Astrocyte of the spinal cord (primary cell): ENCODE results near the gene MKRN2.

Source experiments
- DNase-seq: peaks from one replicate; pipeline ENCODE4 v3.0.0; 2011; ENCODE audit warnings: low read depth, low spot score
- H3K4me3 ChIP-seq: 2 replicates; pipeline ENCODE4 v1.5.1; 2011; ENCODE audit warnings: low read depth, mild to moderate bottlenecking, low read length, moderate library complexity
- in situ Hi-C: cut with HindIII; loops from 2 replicates; pipeline ENCODE4 v1.10.0; 2017; ENCODE audit warnings: low sequenced_read_pairs
- TF ChIP-seq, protein P1 (sequence below): IDR thresholded peaks from 2 replicates; pipeline ENCODE4 v1.5.1; 2012; ENCODE audit warnings: low read depth, mild to moderate bottlenecking, low read length, inconsistent platforms

MKRN2 gene

DNA sequence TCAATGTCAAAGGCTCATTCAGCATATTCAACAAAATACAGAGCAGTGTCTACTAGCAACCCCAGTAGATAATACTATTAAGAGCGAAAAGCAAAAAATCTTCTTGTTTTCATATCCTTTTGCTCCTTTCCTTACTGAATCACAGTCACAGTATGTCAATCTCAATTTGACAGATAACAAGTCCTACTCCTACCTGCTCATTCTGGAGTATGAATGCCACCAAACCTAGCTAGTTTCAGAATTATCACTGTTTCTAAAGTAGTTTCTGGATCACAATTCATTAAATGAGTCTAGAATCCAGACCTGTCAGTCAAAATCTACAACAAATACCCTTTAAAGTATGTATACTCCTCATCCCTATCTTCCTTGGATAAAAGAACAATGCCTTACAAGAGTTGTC lies 51.5 kb downstream of the MKRN2 start:
- DNase-seq: no peak
- in situ Hi-C loops: no loop called here
- TF ChIP-seq, protein P1, sequence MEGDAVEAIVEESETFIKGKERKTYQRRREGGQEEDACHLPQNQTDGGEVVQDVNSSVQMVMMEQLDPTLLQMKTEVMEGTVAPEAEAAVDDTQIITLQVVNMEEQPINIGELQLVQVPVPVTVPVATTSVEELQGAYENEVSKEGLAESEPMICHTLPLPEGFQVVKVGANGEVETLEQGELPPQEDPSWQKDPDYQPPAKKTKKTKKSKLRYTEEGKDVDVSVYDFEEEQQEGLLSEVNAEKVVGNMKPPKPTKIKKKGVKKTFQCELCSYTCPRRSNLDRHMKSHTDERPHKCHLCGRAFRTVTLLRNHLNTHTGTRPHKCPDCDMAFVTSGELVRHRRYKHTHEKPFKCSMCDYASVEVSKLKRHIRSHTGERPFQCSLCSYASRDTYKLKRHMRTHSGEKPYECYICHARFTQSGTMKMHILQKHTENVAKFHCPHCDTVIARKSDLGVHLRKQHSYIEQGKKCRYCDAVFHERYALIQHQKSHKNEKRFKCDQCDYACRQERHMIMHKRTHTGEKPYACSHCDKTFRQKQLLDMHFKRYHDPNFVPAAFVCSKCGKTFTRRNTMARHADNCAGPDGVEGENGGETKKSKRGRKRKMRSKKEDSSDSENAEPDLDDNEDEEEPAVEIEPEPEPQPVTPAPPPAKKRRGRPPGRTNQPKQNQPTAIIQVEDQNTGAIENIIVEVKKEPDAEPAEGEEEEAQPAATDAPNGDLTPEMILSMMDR: no peak
- no peak overlapping the region for H3K4me3 ChIP-seq

DNA sequence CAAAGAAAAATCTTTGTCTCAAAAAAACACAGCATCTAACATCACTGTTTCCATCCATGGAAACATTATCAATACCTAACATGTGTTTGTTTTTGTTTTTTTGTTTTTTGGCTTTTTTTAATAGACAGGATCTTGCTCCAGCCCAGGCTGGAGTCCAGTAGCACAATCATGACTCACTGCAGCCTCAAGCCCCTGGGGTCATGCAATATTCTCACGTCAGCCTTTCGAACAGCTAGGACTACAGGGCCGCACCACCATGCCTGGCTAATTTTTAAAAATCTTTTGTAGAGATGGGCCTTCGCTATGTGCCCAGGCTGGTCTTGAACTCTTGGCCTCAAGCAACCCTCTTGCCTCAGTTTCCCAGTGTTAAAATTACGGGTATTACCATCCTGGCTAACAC lies 54.2 kb downstream of the MKRN2 start:
- no peak for DNase-seq
- no peak overlapping the region for H3K4me3 ChIP-seq
- TF ChIP-seq, protein P1: no peak
- in situ Hi-C loops: no loop called here

DNA sequence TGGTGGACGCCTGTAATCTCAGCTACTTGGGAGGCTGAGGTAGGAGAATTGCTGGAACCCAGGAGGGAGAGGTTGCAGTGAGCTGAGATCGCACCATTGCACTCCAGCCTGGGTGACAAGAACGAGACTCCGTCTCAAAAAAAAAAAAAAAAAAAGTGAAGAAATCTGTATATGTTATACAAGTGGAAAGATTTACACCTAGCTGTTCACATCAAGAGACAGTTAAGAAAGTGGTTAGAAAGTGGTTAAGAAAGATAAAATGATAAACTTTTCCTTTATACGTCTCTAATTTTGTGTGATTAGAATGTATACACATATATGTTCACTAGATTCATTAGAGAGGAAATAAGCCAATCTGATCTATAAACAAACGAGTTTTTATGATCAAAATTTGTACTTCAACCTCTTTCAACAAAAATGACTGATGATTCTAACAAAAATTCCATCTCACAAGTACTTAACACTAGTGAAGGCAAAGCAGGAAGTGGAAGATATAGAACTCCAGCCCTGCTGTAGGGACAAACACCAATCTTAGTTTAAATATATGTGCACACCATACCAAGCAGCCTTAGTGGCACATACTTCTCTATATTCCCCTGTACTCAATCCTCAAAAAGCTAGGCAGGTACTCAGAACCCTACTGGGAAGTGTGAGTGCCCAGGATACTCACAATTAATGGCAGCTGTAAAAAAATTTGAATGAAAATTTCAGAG lies 55.8 kb downstream of the MKRN2 start:
- TF ChIP-seq, protein P1: no peak
- H3K4me3 ChIP-seq: no peak overlapping the region
- DNase-seq: no peak
- in situ Hi-C loops: no loop called here

DNA sequence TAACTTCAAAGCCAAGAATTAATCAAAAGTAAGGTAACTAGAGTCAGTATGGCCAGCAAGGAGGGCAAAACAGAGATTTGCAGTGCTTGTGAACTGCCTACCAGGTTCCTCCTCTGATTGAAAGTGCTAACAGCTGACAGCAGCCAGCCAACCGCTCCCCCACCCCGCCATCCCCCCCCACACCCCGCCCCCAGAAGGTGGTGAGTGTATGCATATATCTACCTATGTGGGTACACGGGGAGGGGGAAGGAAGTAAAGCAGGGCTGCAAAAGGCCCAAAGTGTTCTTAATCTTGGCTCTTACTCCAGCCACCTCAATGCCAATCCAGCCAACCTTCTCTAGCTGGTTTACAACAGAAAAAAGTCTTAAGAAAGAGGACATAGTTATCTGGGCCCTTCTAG lies 56.4 kb downstream of the MKRN2 start:
- TF ChIP-seq, protein P1: no peak
- no peak overlapping the region for H3K4me3 ChIP-seq
- in situ Hi-C loops: no loop called here
- DNase-seq: no peak

DNA sequence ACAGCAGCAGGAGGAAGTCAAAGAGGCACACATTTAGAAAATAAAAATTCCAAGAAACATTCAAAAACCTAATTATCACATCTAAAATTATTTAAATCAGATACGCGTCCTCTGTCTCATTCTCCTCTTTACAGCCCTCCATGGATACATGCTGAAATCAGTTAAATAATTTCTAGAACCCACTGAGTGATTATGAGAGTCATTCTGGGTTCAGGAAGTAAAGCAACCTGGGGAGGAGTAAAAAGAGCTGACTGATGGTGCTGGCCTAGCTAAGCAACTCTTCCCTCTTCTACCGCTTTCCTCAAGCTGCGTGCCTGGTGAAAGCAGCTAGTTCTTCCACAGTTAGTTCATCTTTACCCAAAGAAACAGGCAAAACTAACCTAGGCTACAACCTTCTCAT lies 58.4 kb downstream of the MKRN2 start:
- DNase-seq: no peak
- in situ Hi-C loops: no loop called here
- no peak overlapping the region for H3K4me3 ChIP-seq

DNA sequence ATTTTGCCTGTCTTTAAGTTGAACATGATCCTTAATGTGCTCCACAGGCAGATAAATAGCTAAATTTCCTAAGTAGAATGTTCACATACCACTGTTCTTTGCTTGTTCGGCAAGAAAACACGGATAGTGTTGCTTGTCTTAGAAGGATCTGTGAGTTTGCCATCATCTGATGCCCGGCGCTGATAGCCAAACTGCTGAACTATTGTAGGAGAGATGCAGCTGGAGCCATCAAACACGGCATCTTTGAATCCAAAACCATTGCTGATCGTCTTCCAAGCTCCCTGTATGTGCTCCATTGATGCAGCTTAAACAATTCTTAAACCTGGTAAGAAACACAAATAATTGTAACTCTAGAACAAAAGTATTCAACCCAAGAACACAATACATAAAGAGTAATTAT lies 61.5 kb downstream of the MKRN2 start:
- TF ChIP-seq, protein P1: no peak
- no peak overlapping the region for H3K4me3 ChIP-seq
- DNase-seq: no peak
- in situ Hi-C loops: no loop called here

More for the DNA sequence above, 58.4 kb downstream of the MKRN2 start:
- TF ChIP-seq, protein P1: no peak

DNA sequence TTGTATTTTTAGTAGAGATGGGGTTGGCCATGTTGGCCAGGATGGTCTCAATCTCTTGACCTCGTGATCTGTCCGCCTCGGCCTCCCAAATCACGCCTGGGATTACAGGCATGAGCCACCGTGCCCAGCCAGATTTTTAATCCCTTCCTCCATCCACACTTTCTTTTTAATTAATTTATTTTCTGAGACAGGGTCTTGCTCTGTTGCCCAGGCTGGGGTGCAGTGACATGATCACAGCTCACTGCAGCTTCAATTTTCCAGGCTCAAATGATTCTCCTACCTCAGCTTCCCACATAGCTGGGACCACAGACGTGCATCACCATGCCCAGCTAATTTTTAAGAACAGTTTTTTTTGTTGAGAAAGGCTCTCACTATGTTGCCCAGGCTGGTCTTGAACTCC lies 63.4 kb downstream of the MKRN2 start:
- no peak overlapping the region for H3K4me3 ChIP-seq
- TF ChIP-seq, protein P1: no peak
- in situ Hi-C loops: no loop called here
- no peak for DNase-seq
